Stomach (tissue), 9 donors: ENCODE data around the gene MRPL33. TPM values are rescaled to one million over a fixed set of nuclear protein-coding genes. Genes with fewer than 3 reads are reported as not detected.

Experiments
- DNase-seq, 2 donors: peaks; one replicate each; pipeline versions ENCODE4 v3.0.0 to v3.0.0-alpha.2; 2013 to 2019
- H3K27ac ChIP-seq, 5 donors: fragments of 200-600 bp in 4 of 5; sonication (generic) in 4 of 5; one replicate each; pipeline ENCODE4 v1.5.1; 2013 to 2019; ENCODE audit warnings: mild to moderate bottlenecking in 1 of 5, moderate library complexity in 1 of 5
- H3K27me3 ChIP-seq, 3 donors: fragments of 200-600 bp; sonication (generic); one replicate each; pipeline ENCODE4 v1.5.1; 2017 to 2019; ENCODE audit warnings: mixed run types in 1 of 3
- H3K36me3 ChIP-seq, 4 donors: fragments of 200-600 bp; sonication (generic); 1 replicate in 3 of 4; 2 replicates in 1 of 4; pipeline ENCODE4 v1.5.1; 2016 to 2019
- H3K4me1 ChIP-seq, 4 donors: fragments of 200-600 bp; sonication (generic); one replicate each; pipeline ENCODE4 v1.5.1; 2016 to 2019
- H3K4me3 ChIP-seq, 4 donors: fragments of 200-600 bp; sonication (generic) in 3 of 4; one replicate each; pipeline ENCODE4 v1.5.1; 2016 to 2019; ENCODE audit warnings: mild to moderate bottlenecking in 1 of 4
- H3K9me3 ChIP-seq, 4 donors: fragments of 200-600 bp; sonication (generic); one replicate each; pipeline ENCODE4 v1.5.1; 2016 to 2019
- EP300 ChIP-seq: sonication (generic); formaldehyde crosslinking; IDR thresholded peaks from one replicate; pipeline ENCODE4 v1.6.1; 2017; ENCODE audit warnings: antibody characterized with exemption
- POLR2A ChIP-seq, 4 donors: fragments of 450-650 bp; IDR thresholded peaks; one replicate each; pipeline ENCODE4 v1.6.1; 2016; ENCODE audit warnings: antibody characterized with exemption in 4 of 4, control low read depth in 2 of 4, mild to moderate bottlenecking in 1 of 4, moderate library complexity in 1 of 4
- POLR2AphosphoS5 ChIP-seq, 3 donors: sonication (generic); formaldehyde crosslinking; IDR thresholded peaks; one replicate each; pipeline ENCODE4 v1.6.1; 2016; ENCODE audit warnings: antibody characterized with exemption in 3 of 3
- WGBS, 5 donors: extraction: QIAGEN DNeasy Blood & Tissue Kit in 3 of 5; methylation state at CpG; one replicate each; pipeline versions ENCODE4 v1.1.5 to v1.1.7; 2013 to 2018; 5-methylcytosine and 5-hydroxymethylcytosine counted together
- intact Hi-C: fragments of 100-400 bp; cut with DNase I; formaldehyde crosslinking; loops from one replicate; pipeline ENCODE4 v1.15.1; 2023; ENCODE audit warnings: low total_unique reads
- polyA plus RNA-seq, 3 donors: library from polyadenylated mRNA; stranded (reverse); fragments of 200-250 nt; gene quantifications; one replicate each; pipeline ENCODE4 v1.2.3, GENCODE V29; 2013
- total RNA-seq, 5 donors: library from RNA; depleted of rRNA; stranded (reverse); fragments of >200 nt; gene quantifications; one replicate each; pipeline versions ENCODE4 v1.1.0 to v1.2.3, GENCODE V29; 2014 to 2016
- TF ChIP-seq, protein P1 (sequence below), 7 experiments: fragments of 450-650 bp in 4 of 7; fragments of 200-600 bp in 3 of 7; sonication (generic) in 3 of 7; IDR thresholded peaks; one replicate each; pipeline ENCODE4 v1.5.1; 2016 to 2019; ENCODE audit warnings: antibody characterized with exemption in 7 of 7, control low read depth in 2 of 7, mild to moderate bottlenecking in 1 of 7
- donor health status: healthy with polysubstance abuse.
- donor health status: Bipolar disorder and iron deficiency.
- donor health status: healthy.

The MRPL33 gene
- total and polyA plus RNA-seq, 8 donors: 8.2 to 268 (median 135) TPM

DNA sequence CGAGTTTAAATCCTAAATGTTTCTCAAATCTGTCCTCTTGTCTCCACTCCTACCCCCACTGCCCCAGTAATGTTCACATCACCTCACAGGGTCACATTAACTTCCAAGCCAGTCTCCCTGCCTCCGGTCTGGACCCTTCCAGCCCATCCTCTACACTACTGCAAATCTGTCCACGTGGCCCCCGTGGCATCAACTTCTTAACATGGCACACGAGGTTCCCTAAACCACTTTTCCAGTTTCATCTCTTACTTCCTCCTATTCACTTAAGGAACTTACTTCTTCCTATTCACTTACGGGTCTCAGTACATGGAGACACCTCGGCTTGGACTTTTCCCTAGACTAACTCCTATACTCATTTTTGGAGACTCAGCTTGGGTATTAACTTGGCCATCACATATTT, 27.0 kb downstream of the MRPL33 start:
- H3K9me3 ChIP-seq: no peaks in the 10 kb centered on the region
- H3K4me3 ChIP-seq: no peak overlapping the region
- H3K27ac ChIP-seq: peak overlapping the region in 4 of 5 donors; percentile 4 to 80 (median 61)
- DNase-seq: no peak
- no peaks in the 10 kb centered on the region for H3K36me3 ChIP-seq
- WGBS, 5 donors: 86 to 93% (median 88%) methylated on average over 7 of the region's 7 CpGs
- peaks cover 0 to 32% (median 20%) of the 10 kb centered on the region in 4 donors for H3K4me1 ChIP-seq
- no peaks in the 10 kb centered on the region for H3K27me3 ChIP-seq
- intact Hi-C loops: no loop called here
- TF ChIP-seq POLR2A (IDR thresholded peaks at IDR 0.05) (no peak), POLR2AphosphoS5 (IDR thresholded peaks at IDR 0.05) (no peak), EP300 (no peak)
- TF ChIP-seq, protein P1, sequence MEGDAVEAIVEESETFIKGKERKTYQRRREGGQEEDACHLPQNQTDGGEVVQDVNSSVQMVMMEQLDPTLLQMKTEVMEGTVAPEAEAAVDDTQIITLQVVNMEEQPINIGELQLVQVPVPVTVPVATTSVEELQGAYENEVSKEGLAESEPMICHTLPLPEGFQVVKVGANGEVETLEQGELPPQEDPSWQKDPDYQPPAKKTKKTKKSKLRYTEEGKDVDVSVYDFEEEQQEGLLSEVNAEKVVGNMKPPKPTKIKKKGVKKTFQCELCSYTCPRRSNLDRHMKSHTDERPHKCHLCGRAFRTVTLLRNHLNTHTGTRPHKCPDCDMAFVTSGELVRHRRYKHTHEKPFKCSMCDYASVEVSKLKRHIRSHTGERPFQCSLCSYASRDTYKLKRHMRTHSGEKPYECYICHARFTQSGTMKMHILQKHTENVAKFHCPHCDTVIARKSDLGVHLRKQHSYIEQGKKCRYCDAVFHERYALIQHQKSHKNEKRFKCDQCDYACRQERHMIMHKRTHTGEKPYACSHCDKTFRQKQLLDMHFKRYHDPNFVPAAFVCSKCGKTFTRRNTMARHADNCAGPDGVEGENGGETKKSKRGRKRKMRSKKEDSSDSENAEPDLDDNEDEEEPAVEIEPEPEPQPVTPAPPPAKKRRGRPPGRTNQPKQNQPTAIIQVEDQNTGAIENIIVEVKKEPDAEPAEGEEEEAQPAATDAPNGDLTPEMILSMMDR (IDR thresholded peaks at IDR 0.05): no peak

DNA sequence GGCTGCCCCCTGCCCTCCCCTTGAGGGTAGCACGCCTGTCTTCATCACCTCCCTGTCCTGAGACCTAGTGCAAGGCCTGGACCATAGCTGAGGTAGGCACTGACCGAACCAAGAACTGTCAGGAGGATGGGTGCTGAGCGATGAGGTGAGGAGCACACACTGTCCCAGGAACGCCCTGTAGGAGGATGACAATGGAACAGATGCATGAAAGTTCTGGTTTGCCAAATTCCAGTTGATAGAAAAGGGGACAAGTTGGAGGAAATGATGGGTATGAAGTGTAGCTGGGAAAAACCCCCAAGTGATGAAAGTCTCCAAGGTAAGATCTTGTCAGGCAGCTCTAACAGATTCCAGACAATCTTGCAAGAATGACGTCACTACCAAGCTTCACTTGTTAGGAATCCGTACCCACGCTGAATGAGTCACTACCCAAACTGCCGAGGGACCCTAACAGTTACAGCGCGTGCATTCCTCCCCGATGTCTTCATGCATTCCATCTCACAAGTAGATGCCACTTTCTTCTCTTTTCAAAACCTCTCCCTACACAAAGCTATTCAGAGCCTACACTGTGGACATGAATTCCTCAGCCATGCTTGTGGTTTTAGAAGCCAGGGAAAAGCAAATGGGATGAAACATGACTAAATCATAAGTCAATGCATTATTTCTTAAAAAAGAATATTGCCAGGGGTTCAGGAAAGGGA, 27.6 kb downstream of the MRPL33 start:
- Histone ChIP-seq H3K4me1 (peaks cover 0 to 32% (median 20%) of the 10 kb centered on the region in 4 donors), H3K27me3 (no peaks in the 10 kb centered on the region), H3K27ac (peak overlapping the region in 4 of 5 donors; percentile 53 to 80 (median 74)), H3K4me3 (no peak overlapping the region), H3K36me3 (no peaks in the 10 kb centered on the region), H3K9me3 (no peaks in the 10 kb centered on the region)
- intact Hi-C loops: no loop called here
- WGBS, 5 donors: 67 to 83% (median 75%) methylated on average over 11 of the region's 11 CpGs
- peak in 2 of 3 donors; percentile 12 to 71 for TF ChIP-seq POLR2AphosphoS5 (IDR thresholded peaks at IDR 0.05)
- TF ChIP-seq EP300: no peak
- TF ChIP-seq POLR2A (IDR thresholded peaks at IDR 0.05): no peak
- TF ChIP-seq, protein P1 (IDR thresholded peaks at IDR 0.05): no peak
- DNase-seq: peak in 1 of 2 donors; percentile 77

DNA sequence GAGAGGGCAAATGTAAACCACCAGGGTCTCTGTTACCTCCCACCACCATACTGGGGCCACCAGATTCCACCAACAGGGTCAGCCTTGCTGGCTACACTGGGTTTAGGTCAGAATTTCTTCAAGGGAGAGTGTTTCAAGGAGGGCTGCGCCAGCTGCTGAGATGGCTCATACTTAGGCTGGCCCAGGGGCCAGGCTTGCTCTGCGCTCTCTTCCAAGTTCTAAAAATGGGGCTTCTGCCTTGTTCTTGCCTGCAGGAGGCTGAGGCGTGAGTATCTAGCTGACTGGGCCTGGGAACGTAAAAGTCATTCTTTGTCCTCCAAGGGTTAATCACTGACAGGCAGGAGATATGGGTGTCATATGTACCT, 28.1 kb downstream of the MRPL33 start:
- intact Hi-C loops: no loop called here
- no peak for DNase-seq
- no peaks in the 10 kb centered on the region for H3K27me3 ChIP-seq
- TF ChIP-seq EP300 (no peak), POLR2AphosphoS5 (IDR thresholded peaks at IDR 0.05) (no peak), POLR2A (IDR thresholded peaks at IDR 0.05) (no peak)
- TF ChIP-seq, protein P1 (IDR thresholded peaks at IDR 0.05): no peak
- H3K27ac ChIP-seq: peak overlapping the region in 4 of 5 donors; percentile 53 to 80 (median 74)
- H3K9me3 ChIP-seq: no peaks in the 10 kb centered on the region
- no peak overlapping the region for H3K4me3 ChIP-seq
- no peaks in the 10 kb centered on the region for H3K36me3 ChIP-seq
- H3K4me1 ChIP-seq: peaks cover 0 to 32% (median 20%) of the 10 kb centered on the region in 4 donors
- 90 to 97% (median 95%) methylated on average over 4 of the region's 4 CpGs for WGBS, 5 donors

- DNase-seq: no peak
- 90 to 96% (median 95%) methylated on average over 5 to 6 of the region's 6 CpGs for WGBS, 5 donors
- Histone ChIP-seq H3K27ac (peak overlapping the region in 1 of 5 donors; percentile 80), H3K4me3 (no peak overlapping the region), H3K27me3 (no peaks in the 10 kb centered on the region), H3K36me3 (no peaks in the 10 kb centered on the region), H3K9me3 (no peaks in the 10 kb centered on the region), H3K4me1 (peaks cover 0 to 25% (median 14%) of the 10 kb centered on the region in 4 donors)
- TF ChIP-seq POLR2A (IDR thresholded peaks at IDR 0.05) (no peak), EP300 (no peak), POLR2AphosphoS5 (IDR thresholded peaks at IDR 0.05) (no peak)
- TF ChIP-seq, protein P1 (IDR thresholded peaks at IDR 0.05): no peak
- intact Hi-C loops: no loop called here
Observed at GRCh38 chr2:27800856-27801255, 29.3 kb downstream of the MRPL33 start.
